ENCODE measurements around the gene SOCS1. TPM values are rescaled to one million over a fixed set of nuclear protein-coding genes. Genes with fewer than 3 reads are reported as not detected.

The SOCS1 gene
- total RNA-seq, 1 experiment from 2014 or later, result 12.5 TPM

- Histone ChIP-seq H4K20me1 (ENCODE audit: low read length) (no peaks in the 10 kb centered on the region), H3K27me3 (ENCODE audit: low read length) (no peaks in the 10 kb centered on the region), H3K9ac (ENCODE audit: low read length) (no peak overlapping the region), H2AFZ (ENCODE audit: low read length) (no peak overlapping the region), H3K4me1 (ENCODE audit: insufficient read depth, low read length) (peaks cover 25% of the 10 kb centered on the region), H3K9me2 (replicated peaks; ENCODE audit: low read length) (no peaks in the 10 kb centered on the region), H3K79me2 (ENCODE audit: low read length) (no peaks in the 10 kb centered on the region), H3F3A (ENCODE audit: low read length, unreplicated experiment) (no peaks in the 10 kb centered on the region), H3K36me3 (ENCODE audit: low read depth, low read length) (no peaks in the 10 kb centered on the region), H3K4me2 (ENCODE audit: low read length) (no peak overlapping the region), H3K4me3 (ENCODE audit: low read length) (no peak overlapping the region), H3K27ac (ENCODE audit: low read length) (no peak overlapping the region), H3K9me3 (ENCODE audit: low read length) (no peaks in the 10 kb centered on the region)
- ChIA-PET CTCF (no interaction called here), POLR2A (ENCODE audit: unreplicated experiment) (no interaction called here)
- intact Hi-C loops (cut with micrococcal nuclease), result no loop called here
- DNase-seq, result no peak
- TF ChIP-seq EZH2 (IDR thresholded peaks at IDR 0.05; ENCODE audit: low read length, unreplicated experiment), result no peak
- TF ChIP-seq CTCF (conservative IDR thresholded peaks at IDR 0.05; ENCODE audit: low read depth, low read length), result no peak
- ATAC-seq, result no peak
- no TSS peak for BruUV-seq (replicated peaks)
Observed at GRCh38 chr16:11205065-11205699, 50.8 kb downstream of the SOCS1 start.

DNA sequence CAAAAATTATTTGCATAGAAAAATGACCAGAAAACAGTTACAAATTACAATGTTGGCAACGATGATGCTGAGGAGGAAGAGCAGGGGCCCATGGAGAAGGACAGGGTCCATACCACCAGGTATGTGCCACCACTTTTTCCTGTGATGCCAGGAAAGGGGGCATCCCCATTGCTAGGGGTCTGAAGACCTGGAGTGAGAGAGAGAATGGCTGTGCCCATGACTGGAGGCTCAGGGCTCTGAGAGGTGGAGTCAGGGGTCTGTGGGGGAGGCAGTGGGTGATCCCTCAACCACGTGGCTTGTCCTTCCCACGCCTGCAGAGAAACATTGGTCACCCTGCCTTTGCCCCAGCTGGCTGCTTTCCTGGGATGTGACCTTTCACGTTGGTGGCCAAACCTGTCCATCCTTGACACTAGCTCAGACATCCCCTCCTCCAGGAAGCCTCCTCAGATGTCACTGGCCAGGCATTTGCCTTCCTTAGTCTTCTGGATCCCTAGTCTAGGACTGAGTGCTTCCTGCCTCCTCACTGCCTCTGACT, 51.4 kb downstream of the SOCS1 start:
- POLR2A ChIA-PET (ENCODE audit: unreplicated experiment), result no interaction called here
- no peak for ATAC-seq

More for the DNA sequence above, 51.4 kb downstream of the SOCS1 start:
- H3K9me2 ChIP-seq (replicated peaks; ENCODE audit: low read length), result no peaks in the 10 kb centered on the region
- BruUV-seq (replicated peaks), result no TSS peak
- no peak overlapping the region for H3K4me2 ChIP-seq (ENCODE audit: low read length)
- no peaks in the 10 kb centered on the region for H3F3A ChIP-seq (ENCODE audit: low read length, unreplicated experiment)
- CTCF ChIA-PET, result no interaction called here
- intact Hi-C loops (cut with micrococcal nuclease), result no loop called here
- no peaks in the 10 kb centered on the region for H3K36me3 ChIP-seq (ENCODE audit: low read depth, low read length)
- H2AFZ ChIP-seq (ENCODE audit: low read length), result no peak overlapping the region
- TF ChIP-seq CTCF (conservative IDR thresholded peaks at IDR 0.05; ENCODE audit: low read depth, low read length) (no peak), EZH2 (IDR thresholded peaks at IDR 0.05; ENCODE audit: low read length, unreplicated experiment) (no peak), EZH2phosphoT487 (IDR thresholded peaks at IDR 0.05; ENCODE audit: borderline replicate concordance, low read length) (no peak)
- H3K27me3 ChIP-seq (ENCODE audit: low read length), result no peaks in the 10 kb centered on the region
- DNase-seq, result no peak
- no peak overlapping the region for H3K4me3 ChIP-seq (ENCODE audit: low read length)
- H3K4me1 ChIP-seq (ENCODE audit: insufficient read depth, low read length), result peaks cover 25% of the 10 kb centered on the region
- no peak overlapping the region for H3K9ac ChIP-seq (ENCODE audit: low read length)
- no peaks in the 10 kb centered on the region for H3K79me2 ChIP-seq (ENCODE audit: low read length)
- no peaks in the 10 kb centered on the region for H3K9me3 ChIP-seq (ENCODE audit: low read length)
- H3K27ac ChIP-seq (ENCODE audit: low read length), result no peak overlapping the region
- H4K20me1 ChIP-seq (ENCODE audit: low read length), result no peaks in the 10 kb centered on the region

Other genes starting within 250 kb of the SOCS1 start
- not detected in 2 replicates for gene TNP2, start 13.1 kb upstream of the SOCS1 start, total RNA-seq (2014; rRNA removed)
- gene PRM3, start 17.4 kb upstream of the SOCS1 start, total RNA-seq (2014; rRNA removed), result not detected in 2 replicates
- not detected in 2 replicates for gene PRM2, start 20.3 kb upstream of the SOCS1 start, total RNA-seq (2014; rRNA removed)
- not detected in 2 replicates for gene PRM1, start 25.1 kb upstream of the SOCS1 start, total RNA-seq (2014; rRNA removed)
- 10.2 and 10.9 TPM in 2 replicates for gene RMI2, start 89.3 kb upstream of the SOCS1 start, total RNA-seq (2014; rRNA removed)

All from PC-3 (cell line).